Ovary (tissue), 3 donors: Measurements from ENCODE around the gene SRP19.

Experiments
- CTCF ChIP-seq, 3 donors: fragments of 450-650 bp in 2 of 3; fragments of 200-600 bp in 1 of 3; IDR thresholded peaks; one replicate each; pipeline versions ENCODE4 v1.5.1 to v1.8.0; 2016 to 2022; ENCODE audit warnings: antibody characterized with exemption in 3 of 3, mild to moderate bottlenecking in 1 of 3
- EP300 ChIP-seq: sonication (generic); formaldehyde crosslinking; IDR thresholded peaks from one replicate; pipeline ENCODE4 v1.6.1; 2017; ENCODE audit warnings: antibody characterized with exemption
- POLR2A ChIP-seq: fragments of 450-650 bp; IDR thresholded peaks from one replicate; pipeline ENCODE4 v1.6.1; 2017; ENCODE audit warnings: antibody characterized with exemption, mild to moderate bottlenecking, moderate library complexity
- donor health status: DM: no; HTN: no; CAD: no.

GRCh38 chr5:112878760-112879159, 17.7 kb downstream of the SRP19 start:
- TF ChIP-seq CTCF (IDR thresholded peaks at IDR 0.05) (no peak), POLR2A (no peak), EP300 (no peak)
